Suprapubic skin (tissue), 4 donors: Measurements from ENCODE around the gene ALDH9A1. TPM values are rescaled to one million over a fixed set of nuclear protein-coding genes. Genes with fewer than 3 reads are reported as not detected.

ENCODE experiments used
- DNase-seq, 2 donors: peaks; one replicate each; pipeline ENCODE4 v3.0.0-alpha.2; 2019; ENCODE audit warnings: low spot score in 2 of 2
- H3K27ac ChIP-seq: fragments of 200-600 bp; sonication (generic); one replicate; pipeline ENCODE4 v1.5.1; 2019
- H3K27me3 ChIP-seq: fragments of 200-600 bp; sonication (generic); one replicate; pipeline ENCODE4 v1.5.1; 2019
- H3K36me3 ChIP-seq: fragments of 200-600 bp; sonication (generic); one replicate; pipeline ENCODE4 v1.5.1; 2019
- H3K4me1 ChIP-seq: fragments of 200-600 bp; sonication (generic); one replicate; pipeline ENCODE4 v1.5.1; 2019
- H3K4me3 ChIP-seq: fragments of 200-600 bp; sonication (generic); one replicate; pipeline ENCODE4 v1.5.1; 2019; ENCODE audit warnings: mild to moderate bottlenecking
- H3K9me3 ChIP-seq: fragments of 200-600 bp; sonication (generic); one replicate; pipeline ENCODE4 v1.5.1; 2019
- CTCF ChIP-seq, 2 donors: fragments of 200-600 bp in 1 of 2; fragments of 450-650 bp in 1 of 2; sonication (generic) in 1 of 2; IDR thresholded peaks; one replicate each; pipeline ENCODE4 v1.5.1; 2016 to 2019; ENCODE audit warnings: antibody characterized with exemption in 2 of 2, mild to moderate bottlenecking in 1 of 2, moderate library complexity in 1 of 2
- EP300 ChIP-seq: sonication (generic); formaldehyde crosslinking; IDR thresholded peaks from one replicate; pipeline ENCODE4 v1.6.1; 2017; ENCODE audit warnings: antibody characterized with exemption
- POLR2A ChIP-seq, 2 donors: fragments of 450-650 bp; IDR thresholded peaks; one replicate each; pipeline ENCODE4 v1.6.1; 2017; ENCODE audit warnings: antibody characterized with exemption in 2 of 2, mild to moderate bottlenecking in 2 of 2, moderate library complexity in 2 of 2
- POLR2AphosphoS5 ChIP-seq, 3 donors: sonication (generic); formaldehyde crosslinking; IDR thresholded peaks; one replicate each; pipeline ENCODE4 v1.6.1; 2017; ENCODE audit warnings: antibody characterized with exemption in 3 of 3
- WGBS: methylation state at CpG from one replicate; pipeline ENCODE4 v1.1.5; 2018; 5-methylcytosine and 5-hydroxymethylcytosine counted together
- total RNA-seq, 4 donors: library from RNA; depleted of rRNA; stranded (reverse); fragments of >200 nt; gene quantifications; one replicate each; pipeline ENCODE4 v1.1.0, GENCODE V29; 2016

ALDH9A1 gene
- total RNA-seq, 4 donors from 2014 or later = 59.7 to 91.5 (median 76.9) TPM

DNA sequence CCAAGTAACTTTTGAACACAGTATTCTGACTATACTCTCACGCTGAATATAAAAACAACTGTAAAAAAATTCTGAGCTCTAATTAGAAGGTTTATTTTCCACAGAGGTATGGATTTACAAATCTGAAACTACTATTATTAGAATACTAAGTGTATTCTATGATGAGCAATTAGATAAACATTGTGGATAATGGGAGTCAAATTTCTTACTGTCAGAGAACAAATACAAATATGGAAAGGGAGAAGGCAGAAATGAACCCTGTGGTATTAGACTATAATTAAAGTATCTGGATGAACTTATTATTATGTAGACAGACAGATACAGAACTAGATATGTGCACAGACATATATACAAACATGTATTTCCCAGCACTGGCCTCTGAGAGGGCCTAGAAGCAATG is 22.6 kb downstream of the ALDH9A1 start:
- Histone ChIP-seq H3K36me3 (peaks cover 67% of the 10 kb centered on the region), H3K9me3 (no peaks in the 10 kb centered on the region), H3K4me1 (no peaks in the 10 kb centered on the region), H3K4me3 (no peak overlapping the region), H3K27me3 (no peaks in the 10 kb centered on the region), H3K27ac (no peak overlapping the region)
- WGBS = 100% methylated on average over 1 of the region's 1 CpG
- no peak for TF ChIP-seq CTCF (IDR thresholded peaks at IDR 0.05)
- TF ChIP-seq EP300 = no peak
- TF ChIP-seq POLR2AphosphoS5 (IDR thresholded peaks at IDR 0.05) = no peak
- TF ChIP-seq POLR2A (IDR thresholded peaks at IDR 0.05) = no peak
- DNase-seq = no peak

DNA sequence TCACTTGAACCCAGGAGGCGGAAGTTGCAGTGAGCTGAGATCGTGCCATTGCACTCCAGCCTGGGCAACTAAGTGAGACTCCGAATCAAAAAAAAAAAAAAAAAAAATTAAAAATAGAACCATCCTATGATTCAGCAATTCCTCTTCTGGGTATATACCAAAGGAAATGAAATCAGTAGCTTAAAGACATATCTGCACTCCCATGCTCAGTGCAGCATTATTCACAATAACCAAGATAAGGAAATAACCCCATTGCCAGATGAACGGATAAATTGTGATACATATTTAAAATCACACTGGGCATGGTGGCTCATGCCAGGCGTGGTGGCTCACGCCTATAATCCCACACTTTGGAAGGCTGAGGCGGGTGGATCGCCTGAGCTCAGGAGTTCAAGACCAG is 23.8 kb downstream of the ALDH9A1 start:
- H3K27ac ChIP-seq = no peak overlapping the region
- no peak for DNase-seq
- TF ChIP-seq POLR2AphosphoS5 (IDR thresholded peaks at IDR 0.05) (no peak), POLR2A (IDR thresholded peaks at IDR 0.05) (no peak), EP300 (no peak), CTCF (IDR thresholded peaks at IDR 0.05) (no peak)
- H3K9me3 ChIP-seq = no peaks in the 10 kb centered on the region
- H3K36me3 ChIP-seq = peaks cover 59% of the 10 kb centered on the region
- no peak overlapping the region for H3K4me3 ChIP-seq
- WGBS = 80% methylated on average over 8 of the region's 8 CpGs
- H3K4me1 ChIP-seq = no peaks in the 10 kb centered on the region
- H3K27me3 ChIP-seq = no peaks in the 10 kb centered on the region

DNA sequence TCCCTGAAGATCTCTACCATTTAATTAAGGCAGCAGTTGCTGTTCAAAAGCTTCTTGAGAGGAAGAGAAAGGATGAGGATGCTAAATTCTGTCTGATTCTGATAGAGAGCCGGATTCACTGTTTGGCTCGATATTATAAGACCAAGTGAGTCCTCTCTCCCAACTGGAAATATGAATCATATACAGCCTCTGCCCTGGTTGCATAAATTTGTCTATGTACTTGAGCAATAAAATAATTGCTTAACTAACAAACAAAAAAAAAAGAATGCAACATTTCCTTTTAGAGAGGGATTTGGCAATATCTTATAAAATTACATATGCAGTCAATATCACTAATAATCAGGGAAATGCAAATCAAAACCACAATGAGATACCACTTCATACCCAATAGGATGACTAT is 26.8 kb downstream of the ALDH9A1 start:
- DNase-seq = no peak
- no peak for TF ChIP-seq EP300
- TF ChIP-seq POLR2AphosphoS5 (IDR thresholded peaks at IDR 0.05) = no peak
- TF ChIP-seq CTCF (IDR thresholded peaks at IDR 0.05) = no peak
- TF ChIP-seq POLR2A (IDR thresholded peaks at IDR 0.05) = no peak
- H3K27ac ChIP-seq = no peak overlapping the region
- no peaks in the 10 kb centered on the region for H3K4me1 ChIP-seq
- H3K9me3 ChIP-seq = no peaks in the 10 kb centered on the region
- H3K4me3 ChIP-seq = no peak overlapping the region
- peaks cover 56% of the 10 kb centered on the region for H3K36me3 ChIP-seq
- no peaks in the 10 kb centered on the region for H3K27me3 ChIP-seq
- 76% methylated on average over 2 of the region's 2 CpGs for WGBS

DNA sequence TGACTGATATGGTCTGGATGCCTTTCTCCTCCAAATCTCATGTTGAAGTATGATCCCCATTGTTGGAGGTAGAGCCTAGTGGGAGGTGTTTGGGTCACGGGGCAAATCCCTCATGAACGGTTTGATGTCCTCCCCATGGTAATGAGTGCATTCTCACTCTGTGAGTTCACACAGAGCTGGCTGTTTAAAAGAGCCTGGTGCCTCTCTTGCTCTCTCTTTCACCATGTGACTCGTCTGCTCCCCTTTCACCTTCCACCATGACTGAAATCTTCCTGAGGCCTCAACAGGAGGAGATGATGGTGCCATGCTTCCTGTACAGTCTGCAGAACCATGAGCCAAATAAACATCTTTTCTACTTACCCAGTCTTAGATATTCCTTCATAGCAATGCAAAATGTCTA is 30.2 kb downstream of the ALDH9A1 start:
- H3K9me3 ChIP-seq = no peaks in the 10 kb centered on the region
- no peaks in the 10 kb centered on the region for H3K27me3 ChIP-seq
- H3K4me3 ChIP-seq = no peak overlapping the region
- H3K36me3 ChIP-seq = peaks cover 75% of the 10 kb centered on the region
- no peaks in the 10 kb centered on the region for H3K4me1 ChIP-seq
- no peak for DNase-seq
- 92% methylated on average over 3 of the region's 3 CpGs for WGBS
- TF ChIP-seq EP300 (no peak), POLR2A (IDR thresholded peaks at IDR 0.05) (no peak), POLR2AphosphoS5 (IDR thresholded peaks at IDR 0.05) (no peak), CTCF (IDR thresholded peaks at IDR 0.05) (no peak)
- no peak overlapping the region for H3K27ac ChIP-seq

DNA sequence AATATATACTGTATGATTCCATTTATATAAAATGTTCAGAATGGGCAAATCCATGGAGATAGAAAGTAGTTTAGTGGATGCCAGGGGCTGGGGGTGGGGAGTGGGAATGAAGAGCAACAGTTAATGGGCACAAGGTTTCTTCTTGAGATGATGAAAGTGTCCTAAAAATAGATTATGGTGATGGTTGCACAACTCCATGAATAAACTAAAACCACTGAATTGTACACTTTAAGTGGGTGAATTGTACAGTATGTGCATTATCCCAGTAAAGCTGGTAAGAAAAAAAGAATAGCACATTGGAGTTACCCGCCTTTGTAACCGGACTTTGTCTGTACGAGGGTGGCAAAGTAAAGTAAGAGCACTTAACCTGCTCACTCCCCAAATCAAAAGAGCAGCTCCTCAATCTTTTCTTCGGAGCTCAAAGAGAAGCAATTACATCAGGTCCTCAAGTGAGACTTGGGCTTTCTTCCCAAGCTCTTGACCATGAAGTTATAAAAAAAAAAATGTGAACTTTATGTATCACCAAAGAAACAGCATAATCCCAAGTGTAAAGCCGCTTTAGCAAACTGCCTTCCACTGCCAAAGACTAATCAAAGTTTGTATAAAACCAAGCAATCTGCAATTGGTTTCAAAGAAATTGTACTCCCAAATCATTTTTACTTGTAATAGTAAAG is 32.1 kb downstream of the ALDH9A1 start:
- Histone ChIP-seq H3K4me1 (no peaks in the 10 kb centered on the region), H3K27me3 (no peaks in the 10 kb centered on the region), H3K27ac (no peak overlapping the region), H3K9me3 (no peaks in the 10 kb centered on the region), H3K36me3 (peaks cover 86% of the 10 kb centered on the region), H3K4me3 (no peak overlapping the region)
- DNase-seq = no peak
- TF ChIP-seq EP300 = no peak
- no peak for TF ChIP-seq POLR2A (IDR thresholded peaks at IDR 0.05)
- TF ChIP-seq POLR2AphosphoS5 (IDR thresholded peaks at IDR 0.05) = no peak
- TF ChIP-seq CTCF (IDR thresholded peaks at IDR 0.05) = no peak
- 92% methylated on average over 5 of the region's 5 CpGs for WGBS
